Esophagus muscularis mucosa (tissue), 4 donors: ENCODE results near the gene PLCXD3. TPM values are rescaled to one million over a fixed set of nuclear protein-coding genes. Genes with fewer than 3 reads are reported as not detected.

Experiments used
- DNase-seq: peaks from one replicate; pipeline ENCODE4 v3.0.0-alpha.2; 2017; ENCODE audit errors: extremely low spot score
- H3K27ac ChIP-seq, 4 donors: fragments of 200-600 bp; sonication (generic); replicated peaks in 1 of 4; 1 replicate in 3 of 4; 2 replicates in 1 of 4; pipeline ENCODE4 v1.5.1; 2016 to 2019; ENCODE audit warnings: mild to moderate bottlenecking in 1 of 4
- H3K27me3 ChIP-seq, 4 donors: fragments of 200-600 bp; sonication (generic); one replicate each; pipeline versions ENCODE4 v1.5.1 to v1.6.0; 2016 to 2019
- H3K36me3 ChIP-seq, 4 donors: fragments of 200-600 bp; sonication (generic); one replicate each; pipeline ENCODE4 v1.5.1; 2016 to 2019
- H3K4me1 ChIP-seq, 4 donors: fragments of 200-600 bp; sonication (generic); one replicate each; pipeline ENCODE4 v1.5.1; 2016 to 2019
- H3K4me3 ChIP-seq, 4 donors: fragments of 200-600 bp; sonication (generic); 1 replicate in 2 of 4; 2 replicates in 2 of 4; pipeline ENCODE4 v1.5.1; 2016 to 2019; ENCODE audit warnings: mild to moderate bottlenecking in 4 of 4, moderate library complexity in 1 of 4
- H3K9me3 ChIP-seq, 4 donors: fragments of 200-600 bp; sonication (generic); 1 replicate in 3 of 4; 2 replicates in 1 of 4; pipeline ENCODE4 v1.5.1; 2016 to 2019
- CTCF ChIP-seq, 3 experiments: fragments of 200-600 bp in 2 of 3; fragments of 450-650 bp in 1 of 3; sonication (generic) in 2 of 3; IDR thresholded peaks; one replicate each; pipeline ENCODE4 v1.5.1; 2017 to 2019; ENCODE audit warnings: antibody characterized with exemption in 3 of 3, mild to moderate bottlenecking in 2 of 3, moderate library complexity in 1 of 3
- EP300 ChIP-seq: sonication (generic); formaldehyde crosslinking; IDR thresholded peaks from one replicate; pipeline ENCODE4 v1.6.1; 2017; ENCODE audit warnings: antibody characterized with exemption
- POLR2A ChIP-seq: fragments of 450-650 bp; IDR thresholded peaks from one replicate; pipeline ENCODE4 v1.6.1; 2017; ENCODE audit warnings: antibody characterized with exemption, moderate library complexity, mild to moderate bottlenecking, low read depth
- POLR2AphosphoS5 ChIP-seq, 2 donors: sonication (generic); formaldehyde crosslinking; IDR thresholded peaks; one replicate each; pipeline ENCODE4 v1.6.1; 2017; ENCODE audit warnings: antibody characterized with exemption in 2 of 2
- WGBS: methylation state at CpG from one replicate; pipeline ENCODE4 v1.1.5; 2018; 5-methylcytosine and 5-hydroxymethylcytosine counted together
- intact Hi-C: fragments of 100-400 bp; cut with DNase I; formaldehyde crosslinking; loops from one replicate; pipeline ENCODE4 v1.15.1; 2023
- total RNA-seq, 4 donors: library from RNA; depleted of rRNA; stranded (reverse); fragments of >200 nt; gene quantifications; one replicate each; pipeline versions ENCODE4 v1.1.0 to v1.2.1, GENCODE V29; 2016

The PLCXD3 gene
- total RNA-seq, 4 donors from 2014 or later: 1.1 to 3.0 (median 2.0) TPM

GRCh38 chr5:41432481-41433253 lies 77.7 kb downstream of the PLCXD3 start:
- WGBS: 81% methylated on average over 5 of the region's 5 CpGs
- Histone ChIP-seq H3K4me1 (peaks cover 0 to 4% (median 0%) of the 10 kb centered on the region in 4 donors), H3K36me3 (no peaks in the 10 kb centered on the region), H3K4me3 (no peak overlapping the region), H3K27me3 (no peaks in the 10 kb centered on the region), H3K27ac (no peak overlapping the region), H3K9me3 (no peaks in the 10 kb centered on the region)
- intact Hi-C loops: no loop called here
- no peak for DNase-seq
- TF ChIP-seq POLR2AphosphoS5 (IDR thresholded peaks at IDR 0.05): no peak
- TF ChIP-seq CTCF (IDR thresholded peaks at IDR 0.05): no peak

- Histone ChIP-seq H3K27ac (no peak overlapping the region), H3K4me1 (no peaks in the 10 kb centered on the region), H3K27me3 (no peaks in the 10 kb centered on the region), H3K9me3 (no peaks in the 10 kb centered on the region), H3K4me3 (no peak overlapping the region), H3K36me3 (no peaks in the 10 kb centered on the region)
- intact Hi-C loops: no loop called here
- TF ChIP-seq POLR2A (no peak), EP300 (no peak), POLR2AphosphoS5 (IDR thresholded peaks at IDR 0.05) (no peak), CTCF (IDR thresholded peaks at IDR 0.05) (no peak)
- no peak for DNase-seq
- 55% methylated on average over 1 of the region's 1 CpG for WGBS
Observed at GRCh38 chr5:41427505-41427904, 82.9 kb downstream of the PLCXD3 start.

GRCh38 chr5:41425736-41426135 lies 84.7 kb downstream of the PLCXD3 start:
- Histone ChIP-seq H3K4me1 (no peaks in the 10 kb centered on the region), H3K27ac (no peak overlapping the region), H3K27me3 (no peaks in the 10 kb centered on the region), H3K9me3 (no peaks in the 10 kb centered on the region), H3K36me3 (no peaks in the 10 kb centered on the region), H3K4me3 (no peak overlapping the region)
- intact Hi-C loops: no loop called here
- no peak for TF ChIP-seq POLR2A
- TF ChIP-seq CTCF (IDR thresholded peaks at IDR 0.05): no peak
- TF ChIP-seq POLR2AphosphoS5 (IDR thresholded peaks at IDR 0.05): no peak
- no peak for TF ChIP-seq EP300
- DNase-seq: no peak
- WGBS: 39% methylated on average over 3 of the region's 3 CpGs

GRCh38 chr5:41420492-41421067 lies 89.8 kb downstream of the PLCXD3 start:
- WGBS: 85% methylated on average over 3 of the region's 3 CpGs
- TF ChIP-seq POLR2A (no peak), EP300 (no peak), CTCF (IDR thresholded peaks at IDR 0.05) (no peak), POLR2AphosphoS5 (IDR thresholded peaks at IDR 0.05) (no peak)
- H3K36me3 ChIP-seq: no peaks in the 10 kb centered on the region
- H3K27me3 ChIP-seq: no peaks in the 10 kb centered on the region
- no peak overlapping the region for H3K27ac ChIP-seq
- H3K4me1 ChIP-seq: peaks cover 0 to 6% (median 0%) of the 10 kb centered on the region in 4 donors
- intact Hi-C loops: no loop called here
- no peaks in the 10 kb centered on the region for H3K9me3 ChIP-seq
- DNase-seq: no peak
- no peak overlapping the region for H3K4me3 ChIP-seq
